A673 (cell line): Measurements from ENCODE around the gene FGF1.

Experiments
- EZH2 ChIP-seq: fragments of 200-600 bp; sonication (generic); IDR thresholded peaks from 2 replicates; pipeline ENCODE4 v1.6.1; 2017; ENCODE audit warnings: borderline replicate concordance, low read depth, mild to moderate bottlenecking, mixed read lengths, antibody characterized with exemption, low read length; ENCODE audit not compliant: poor library complexity, severe bottlenecking
- TF ChIP-seq, protein P1 (sequence below): fragments of 300-800, 200-600 bp; sonication (generic); conservative IDR thresholded peaks from 2 replicates; pipeline ENCODE4 v1.5.1; 2017; ENCODE audit warnings: low read depth, mild to moderate bottlenecking, antibody characterized with exemption, low read length, moderate library complexity, mixed read lengths

DNA sequence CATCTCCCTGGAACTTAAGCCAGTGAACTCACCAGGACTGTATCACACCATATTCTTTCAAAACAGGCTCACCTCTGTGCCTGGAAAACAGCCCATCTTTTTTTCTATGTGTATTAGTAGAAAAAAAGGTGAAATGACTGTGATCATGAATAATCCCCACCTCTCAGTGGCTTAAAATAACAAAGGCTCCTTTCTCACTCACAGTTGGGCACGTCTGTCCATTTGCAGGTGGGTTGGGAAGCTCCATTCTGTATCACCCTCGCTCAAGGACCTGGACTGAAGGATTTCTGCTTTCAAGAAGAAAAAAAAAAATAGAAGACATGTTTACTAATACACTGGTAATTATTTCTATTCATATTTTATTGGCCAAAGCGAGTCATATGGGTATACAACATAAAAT, 17.3 kb upstream of the FGF1 start:
- TF ChIP-seq, protein P1, sequence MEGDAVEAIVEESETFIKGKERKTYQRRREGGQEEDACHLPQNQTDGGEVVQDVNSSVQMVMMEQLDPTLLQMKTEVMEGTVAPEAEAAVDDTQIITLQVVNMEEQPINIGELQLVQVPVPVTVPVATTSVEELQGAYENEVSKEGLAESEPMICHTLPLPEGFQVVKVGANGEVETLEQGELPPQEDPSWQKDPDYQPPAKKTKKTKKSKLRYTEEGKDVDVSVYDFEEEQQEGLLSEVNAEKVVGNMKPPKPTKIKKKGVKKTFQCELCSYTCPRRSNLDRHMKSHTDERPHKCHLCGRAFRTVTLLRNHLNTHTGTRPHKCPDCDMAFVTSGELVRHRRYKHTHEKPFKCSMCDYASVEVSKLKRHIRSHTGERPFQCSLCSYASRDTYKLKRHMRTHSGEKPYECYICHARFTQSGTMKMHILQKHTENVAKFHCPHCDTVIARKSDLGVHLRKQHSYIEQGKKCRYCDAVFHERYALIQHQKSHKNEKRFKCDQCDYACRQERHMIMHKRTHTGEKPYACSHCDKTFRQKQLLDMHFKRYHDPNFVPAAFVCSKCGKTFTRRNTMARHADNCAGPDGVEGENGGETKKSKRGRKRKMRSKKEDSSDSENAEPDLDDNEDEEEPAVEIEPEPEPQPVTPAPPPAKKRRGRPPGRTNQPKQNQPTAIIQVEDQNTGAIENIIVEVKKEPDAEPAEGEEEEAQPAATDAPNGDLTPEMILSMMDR = no peak
- TF ChIP-seq EZH2 = no peak
